ENCODE results near the gene BUD23.

BUD23 gene

GRCh38 chr7:73740771-73741170 is 57.4 kb downstream of the BUD23 start:
- no peak for DNase-seq

GRCh38 chr7:73741600-73741999 is 58.2 kb downstream of the BUD23 start:
- no peak for DNase-seq

- DNase-seq, result no peak
These were observed 58.9 kb downstream of the BUD23 start for GRCh38 chr7:73742338-73742752.

- DNase-seq, result peak in 30 of 51 donors; percentile 7 to 70 (median 28)
These were observed 59.6 kb downstream of the BUD23 start for GRCh38 chr7:73742753-73743641.

GRCh38 chr7:73746378-73746777 is 63.0 kb downstream of the BUD23 start:
- DNase-seq, result peak in 1 of 51 donors; percentile 12
